HepG2 (cell line): ENCODE results near the gene TMEM31. TPM values are rescaled to one million over a fixed set of nuclear protein-coding genes. Genes with fewer than 3 reads are reported as not detected.
A peak's percentile ranks its signal among the peaks of the same experiment; 100 is the strongest.

ENCODE experiments used
- BCL6 ChIP-seq: IDR thresholded peaks from 2 replicates; pipeline ENCODE4 v1.6.1; 2016; ENCODE audit warnings: missing genetic modification reagents, missing compliant biosample characterization
- CEBPG ChIP-seq: IDR thresholded peaks from 2 replicates; pipeline ENCODE4 v1.6.1; 2016
- ETV5 ChIP-seq: IDR thresholded peaks from 2 replicates; pipeline ENCODE4 v1.6.1; 2018; ENCODE audit warnings: missing biosample characterization, missing genetic modification reagents, inconsistent platforms, borderline replicate concordance
- FLYWCH1 ChIP-seq: sonication (generic); formaldehyde crosslinking; IDR thresholded peaks from 2 replicates; pipeline ENCODE4 v1.8.1; 2023; ENCODE audit warnings: mild to moderate bottlenecking, missing genetic modification reagents
- HOXA3 ChIP-seq: sonication (generic); formaldehyde crosslinking; IDR thresholded peaks from 2 replicates; pipeline ENCODE4 v1.5.0; 2020; ENCODE audit warnings: missing genetic modification reagents
- KLF11 ChIP-seq: IDR thresholded peaks from 2 replicates; pipeline ENCODE4 v1.6.1; 2016; ENCODE audit warnings: missing compliant biosample characterization
- MAFG ChIP-seq: sonication (generic); formaldehyde crosslinking; IDR thresholded peaks from 2 replicates; pipeline ENCODE4 v1.5.1; 2020; ENCODE audit warnings: mild to moderate bottlenecking, missing genetic modification reagents
- NKX3-1 ChIP-seq: sonication (generic); formaldehyde crosslinking; IDR thresholded peaks from 2 replicates; pipeline ENCODE4 v1.5.0; 2020; ENCODE audit warnings: missing genetic modification reagents
- SOX13 ChIP-seq, 3 experiments: fragments of 450-650 bp in 1 of 3; sonication (generic) in 1 of 3; formaldehyde crosslinking in 1 of 3; IDR thresholded peaks in 2 of 3; conservative IDR thresholded peaks in 1 of 3; 2 replicates each; pipeline versions ENCODE4 v1.5.0 to v1.6.1; 2016 to 2020; ENCODE audit warnings: antibody characterized with exemption in 1 of 3, mild to moderate bottlenecking in 1 of 3, missing compliant biosample characterization in 1 of 3, missing genetic modification reagents in 1 of 3, moderate library complexity in 1 of 3
- ZFP82 ChIP-seq: sonication (generic); formaldehyde crosslinking; IDR thresholded peaks from 2 replicates; pipeline ENCODE4 v1.5.1; 2020; ENCODE audit warnings: mild to moderate bottlenecking, missing genetic modification reagents, borderline replicate concordance
- ZNF234 ChIP-seq: sonication (generic); formaldehyde crosslinking; conservative IDR thresholded peaks from 2 replicates; pipeline ENCODE4 v1.5.1; 2020; ENCODE audit warnings: mild to moderate bottlenecking, missing genetic modification reagents
- ZNF34 ChIP-seq: sonication (generic); formaldehyde crosslinking; IDR thresholded peaks from 2 replicates; pipeline ENCODE4 v1.4.0; 2020; ENCODE audit warnings: mild to moderate bottlenecking, missing genetic modification reagents, borderline replicate concordance
- ZNF549 ChIP-seq: sonication (generic); formaldehyde crosslinking; IDR thresholded peaks from 2 replicates; pipeline ENCODE4 v1.5.0; 2020; ENCODE audit warnings: missing genetic modification reagents
- ZNF562 ChIP-seq: sonication (generic); formaldehyde crosslinking; IDR thresholded peaks from 2 replicates; pipeline ENCODE4 v1.8.0; 2022; ENCODE audit warnings: missing genetic modification reagents, borderline replicate concordance
- ZNF598 ChIP-seq: sonication (generic); formaldehyde crosslinking; IDR thresholded peaks from 2 replicates; pipeline ENCODE4 v1.5.1; 2020; ENCODE audit warnings: mild to moderate bottlenecking, missing genetic modification reagents, borderline replicate concordance
- polyA plus RNA-seq, 8 experiments: library from polyadenylated mRNA; depleted of rRNA in 3 of 8; stranded (reverse) in 7 of 8; unstranded in 1 of 8; fragments of >200 nt; fragmentation: Illumina TruSeq in 4 of 8; extraction: Trizol in 4 of 8; gene quantifications; 2 replicates each; pipeline versions ENCODE4 v1.2.1 to v1.2.3, GENCODE V29; 2011 to 2016; ENCODE audit warnings: low read depth in 4 of 8, missing spikeins in 1 of 8, mixed read lengths in 1 of 8; ENCODE audit not compliant: insufficient read depth in 1 of 8
- total RNA-seq, 5 experiments: library from RNA; depleted of rRNA; stranded (reverse); fragments of >200 nt; fragmentation: Illumina TruSeq; extraction: Trizol; gene quantifications; 2 replicates each; pipeline ENCODE4 v1.2.3, GENCODE V29; 2016; ENCODE audit warnings: low read depth in 1 of 5
- TF ChIP-seq, protein P1 (sequence below): sonication (generic); formaldehyde crosslinking; IDR thresholded peaks from 2 replicates; pipeline ENCODE4 v1.4.0; 2020; ENCODE audit warnings: missing genetic modification reagents
- TF ChIP-seq, protein P2 (sequence below): IDR thresholded peaks from 2 replicates; pipeline ENCODE4 v1.6.1; 2016; ENCODE audit warnings: missing genetic modification reagents, missing compliant biosample characterization
- TF ChIP-seq, protein P3 (sequence below): sonication (generic); formaldehyde crosslinking; IDR thresholded peaks from 2 replicates; pipeline ENCODE4 v1.9.0; 2021; ENCODE audit warnings: mild to moderate bottlenecking, missing genetic modification reagents

Gene TMEM31
- total and polyA plus RNA-seq, 2 of the 13 experiments (the other 11 are each of a cell fraction or from before 2014, with no cell fraction given): 0.16 TPM; not detected in 1

DNA sequence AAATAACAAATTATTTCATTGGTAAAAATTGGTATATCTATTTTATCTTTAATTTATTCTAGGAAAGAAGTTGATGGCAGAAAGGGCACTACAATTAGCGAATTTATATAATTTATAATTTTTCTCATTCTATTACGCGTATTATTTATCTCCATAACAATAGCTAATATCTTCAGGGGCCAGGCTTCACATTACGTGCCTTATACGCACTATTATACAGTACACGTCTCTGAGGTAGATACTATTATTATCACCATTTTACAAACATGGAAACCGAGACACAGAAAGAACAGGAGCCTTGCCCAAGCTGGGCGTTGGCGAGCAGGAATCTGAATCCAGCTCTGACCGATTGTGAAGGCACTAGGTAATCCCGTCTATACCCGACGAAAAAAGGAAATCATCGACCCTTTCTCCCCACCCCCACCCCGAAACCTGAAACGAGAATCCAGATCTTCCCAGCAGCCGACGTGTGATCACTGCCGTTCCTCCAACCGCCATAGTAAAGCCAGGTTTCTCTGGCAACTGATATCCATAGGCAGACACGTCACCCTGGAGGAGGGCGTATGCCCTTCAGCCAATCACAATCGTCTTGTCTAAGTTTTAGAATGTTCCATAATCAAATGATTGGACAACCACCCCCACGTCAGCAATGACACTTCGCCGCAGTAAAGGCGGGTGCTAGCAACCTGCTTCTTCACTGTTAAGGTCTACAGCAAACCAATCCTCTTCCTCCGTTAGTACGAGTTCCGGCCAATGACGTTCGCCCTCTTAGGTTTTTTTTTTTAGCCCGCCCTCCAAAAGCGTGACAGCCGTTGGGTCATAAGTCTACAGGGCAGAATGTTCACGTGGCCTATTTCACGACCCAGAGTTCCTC lies 24.3 kb upstream of the TMEM31 start, which contains the start of gene MORF4L2 (continued):
- TF ChIP-seq ZNF562 (no peak), MAFG (no peak), ETV5 (CRISPR knock-in tag) (no peak), CEBPG (CRISPR knock-in tag) (no peak), HOXA3 (peak; percentile 35), BCL6 (CRISPR knock-in tag) (no peak), KLF11 (CRISPR knock-in tag) (no peak), FLYWCH1 (CRISPR knock-in tag) (no peak), ZNF234 (no peak), SOX13 (IDR thresholded peaks at IDR 0.05) (no peak), SOX13 (CRISPR knock-in tag; conservative IDR thresholded peaks at IDR 0.05 in 1 of 2, IDR thresholded peaks at IDR 0.05 in 1 of 2) (no peak), ZNF34 (no peak), ZNF598 (no peak), ZNF549 (CRISPR knock-in tag) (no peak), NKX3-1 (CRISPR knock-in tag) (no peak), ZFP82 (CRISPR knock-in tag) (no peak)
- TF ChIP-seq, protein P1, sequence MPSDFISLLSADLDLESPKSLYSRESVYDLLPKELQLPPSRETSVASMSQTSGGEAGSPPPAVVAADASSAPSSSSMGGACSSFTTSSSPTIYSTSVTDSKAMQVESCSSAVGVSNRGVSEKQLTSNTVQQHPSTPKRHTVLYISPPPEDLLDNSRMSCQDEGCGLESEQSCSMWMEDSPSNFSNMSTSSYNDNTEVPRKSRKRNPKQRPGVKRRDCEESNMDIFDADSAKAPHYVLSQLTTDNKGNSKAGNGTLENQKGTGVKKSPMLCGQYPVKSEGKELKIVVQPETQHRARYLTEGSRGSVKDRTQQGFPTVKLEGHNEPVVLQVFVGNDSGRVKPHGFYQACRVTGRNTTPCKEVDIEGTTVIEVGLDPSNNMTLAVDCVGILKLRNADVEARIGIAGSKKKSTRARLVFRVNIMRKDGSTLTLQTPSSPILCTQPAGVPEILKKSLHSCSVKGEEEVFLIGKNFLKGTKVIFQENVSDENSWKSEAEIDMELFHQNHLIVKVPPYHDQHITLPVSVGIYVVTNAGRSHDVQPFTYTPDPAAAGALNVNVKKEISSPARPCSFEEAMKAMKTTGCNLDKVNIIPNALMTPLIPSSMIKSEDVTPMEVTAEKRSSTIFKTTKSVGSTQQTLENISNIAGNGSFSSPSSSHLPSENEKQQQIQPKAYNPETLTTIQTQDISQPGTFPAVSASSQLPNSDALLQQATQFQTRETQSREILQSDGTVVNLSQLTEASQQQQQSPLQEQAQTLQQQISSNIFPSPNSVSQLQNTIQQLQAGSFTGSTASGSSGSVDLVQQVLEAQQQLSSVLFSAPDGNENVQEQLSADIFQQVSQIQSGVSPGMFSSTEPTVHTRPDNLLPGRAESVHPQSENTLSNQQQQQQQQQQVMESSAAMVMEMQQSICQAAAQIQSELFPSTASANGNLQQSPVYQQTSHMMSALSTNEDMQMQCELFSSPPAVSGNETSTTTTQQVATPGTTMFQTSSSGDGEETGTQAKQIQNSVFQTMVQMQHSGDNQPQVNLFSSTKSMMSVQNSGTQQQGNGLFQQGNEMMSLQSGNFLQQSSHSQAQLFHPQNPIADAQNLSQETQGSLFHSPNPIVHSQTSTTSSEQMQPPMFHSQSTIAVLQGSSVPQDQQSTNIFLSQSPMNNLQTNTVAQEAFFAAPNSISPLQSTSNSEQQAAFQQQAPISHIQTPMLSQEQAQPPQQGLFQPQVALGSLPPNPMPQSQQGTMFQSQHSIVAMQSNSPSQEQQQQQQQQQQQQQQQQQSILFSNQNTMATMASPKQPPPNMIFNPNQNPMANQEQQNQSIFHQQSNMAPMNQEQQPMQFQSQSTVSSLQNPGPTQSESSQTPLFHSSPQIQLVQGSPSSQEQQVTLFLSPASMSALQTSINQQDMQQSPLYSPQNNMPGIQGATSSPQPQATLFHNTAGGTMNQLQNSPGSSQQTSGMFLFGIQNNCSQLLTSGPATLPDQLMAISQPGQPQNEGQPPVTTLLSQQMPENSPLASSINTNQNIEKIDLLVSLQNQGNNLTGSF: no peak
- TF ChIP-seq, protein P2, sequence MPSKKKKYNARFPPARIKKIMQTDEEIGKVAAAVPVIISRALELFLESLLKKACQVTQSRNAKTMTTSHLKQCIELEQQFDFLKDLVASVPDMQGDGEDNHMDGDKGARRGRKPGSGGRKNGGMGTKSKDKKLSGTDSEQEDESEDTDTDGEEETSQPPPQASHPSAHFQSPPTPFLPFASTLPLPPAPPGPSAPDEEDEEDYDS: peak; percentile 96
- TF ChIP-seq, protein P3, sequence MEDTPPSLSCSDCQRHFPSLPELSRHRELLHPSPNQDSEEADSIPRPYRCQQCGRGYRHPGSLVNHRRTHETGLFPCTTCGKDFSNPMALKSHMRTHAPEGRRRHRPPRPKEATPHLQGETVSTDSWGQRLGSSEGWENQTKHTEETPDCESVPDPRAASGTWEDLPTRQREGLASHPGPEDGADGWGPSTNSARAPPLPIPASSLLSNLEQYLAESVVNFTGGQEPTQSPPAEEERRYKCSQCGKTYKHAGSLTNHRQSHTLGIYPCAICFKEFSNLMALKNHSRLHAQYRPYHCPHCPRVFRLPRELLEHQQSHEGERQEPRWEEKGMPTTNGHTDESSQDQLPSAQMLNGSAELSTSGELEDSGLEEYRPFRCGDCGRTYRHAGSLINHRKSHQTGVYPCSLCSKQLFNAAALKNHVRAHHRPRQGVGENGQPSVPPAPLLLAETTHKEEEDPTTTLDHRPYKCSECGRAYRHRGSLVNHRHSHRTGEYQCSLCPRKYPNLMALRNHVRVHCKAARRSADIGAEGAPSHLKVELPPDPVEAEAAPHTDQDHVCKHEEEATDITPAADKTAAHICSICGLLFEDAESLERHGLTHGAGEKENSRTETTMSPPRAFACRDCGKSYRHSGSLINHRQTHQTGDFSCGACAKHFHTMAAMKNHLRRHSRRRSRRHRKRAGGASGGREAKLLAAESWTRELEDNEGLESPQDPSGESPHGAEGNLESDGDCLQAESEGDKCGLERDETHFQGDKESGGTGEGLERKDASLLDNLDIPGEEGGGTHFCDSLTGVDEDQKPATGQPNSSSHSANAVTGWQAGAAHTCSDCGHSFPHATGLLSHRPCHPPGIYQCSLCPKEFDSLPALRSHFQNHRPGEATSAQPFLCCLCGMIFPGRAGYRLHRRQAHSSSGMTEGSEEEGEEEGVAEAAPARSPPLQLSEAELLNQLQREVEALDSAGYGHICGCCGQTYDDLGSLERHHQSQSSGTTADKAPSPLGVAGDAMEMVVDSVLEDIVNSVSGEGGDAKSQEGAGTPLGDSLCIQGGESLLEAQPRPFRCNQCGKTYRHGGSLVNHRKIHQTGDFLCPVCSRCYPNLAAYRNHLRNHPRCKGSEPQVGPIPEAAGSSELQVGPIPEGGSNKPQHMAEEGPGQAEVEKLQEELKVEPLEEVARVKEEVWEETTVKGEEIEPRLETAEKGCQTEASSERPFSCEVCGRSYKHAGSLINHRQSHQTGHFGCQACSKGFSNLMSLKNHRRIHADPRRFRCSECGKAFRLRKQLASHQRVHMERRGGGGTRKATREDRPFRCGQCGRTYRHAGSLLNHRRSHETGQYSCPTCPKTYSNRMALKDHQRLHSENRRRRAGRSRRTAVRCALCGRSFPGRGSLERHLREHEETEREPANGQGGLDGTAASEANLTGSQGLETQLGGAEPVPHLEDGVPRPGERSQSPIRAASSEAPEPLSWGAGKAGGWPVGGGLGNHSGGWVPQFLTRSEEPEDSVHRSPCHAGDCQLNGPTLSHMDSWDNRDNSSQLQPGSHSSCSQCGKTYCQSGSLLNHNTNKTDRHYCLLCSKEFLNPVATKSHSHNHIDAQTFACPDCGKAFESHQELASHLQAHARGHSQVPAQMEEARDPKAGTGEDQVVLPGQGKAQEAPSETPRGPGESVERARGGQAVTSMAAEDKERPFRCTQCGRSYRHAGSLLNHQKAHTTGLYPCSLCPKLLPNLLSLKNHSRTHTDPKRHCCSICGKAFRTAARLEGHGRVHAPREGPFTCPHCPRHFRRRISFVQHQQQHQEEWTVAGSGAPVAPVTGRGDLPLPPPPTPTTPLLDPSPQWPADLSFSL (CRISPR knock-in tag): no peak
